BLaER1 treated with 17β-estradiol and CSF1 and Interleukin-3, amounts not matched to agents 10 nM and 100 nM (cell line): ENCODE results near the gene BOD1L1.

Experiments used
- H3K27ac ChIP-seq, 11 experiments: shearing (Covaris generic); formaldehyde crosslinking; 2 replicates each; pipeline ENCODE4 v1.8.1; 2022
- H3K27me3 ChIP-seq, 11 experiments: shearing (Covaris generic); formaldehyde crosslinking; 2 replicates each; pipeline ENCODE4 v1.8.1; 2022
- H3K36me3 ChIP-seq, 11 experiments: shearing (Covaris generic); formaldehyde crosslinking; 2 replicates each; pipeline ENCODE4 v1.8.1; 2022
- H3K4me1 ChIP-seq, 10 experiments: shearing (Covaris generic); formaldehyde crosslinking; 2 replicates each; pipeline ENCODE4 v1.8.1; 2022
- H3K4me2 ChIP-seq, 11 experiments: shearing (Covaris generic); formaldehyde crosslinking; 2 replicates each; pipeline ENCODE4 v1.8.1; 2022
- H3K4me3 ChIP-seq, 10 experiments: shearing (Covaris generic); formaldehyde crosslinking; 2 replicates each; pipeline ENCODE4 v1.8.1; 2022
- H3K9ac ChIP-seq, 11 experiments: shearing (Covaris generic); formaldehyde crosslinking; 2 replicates each; pipeline ENCODE4 v1.8.1; 2022
- H3K9me3 ChIP-seq, 11 experiments: shearing (Covaris generic); formaldehyde crosslinking; replicated peaks in 1 of 11; 2 replicates each; pipeline ENCODE4 v1.8.1; 2022
- H4K20me1 ChIP-seq, 11 experiments: shearing (Covaris generic); formaldehyde crosslinking; 2 replicates each; pipeline ENCODE4 v1.8.1; 2022
- Cebpa-rat ChIP-seq, 11 experiments: shearing (Covaris generic); IDR thresholded peaks; 2 replicates each; pipeline ENCODE4 v1.8.1; 2022

The BOD1L1 gene

GRCh38 chr4:13523105-13523477, 104.4 kb downstream of the BOD1L1 start:
- H3K4me3 ChIP-seq, result no peak overlapping the region

GRCh38 chr4:13522282-13523104, 105.0 kb downstream of the BOD1L1 start:
- Histone ChIP-seq H3K27me3 (peaks cover 67 to 90% (median 81%) of the 10 kb centered on the region in 11 experiments), H3K4me2 (no peak overlapping the region)

More at GRCh38 chr4:13523105-13523477, 104.4 kb downstream of the BOD1L1 start:
- H3K9ac ChIP-seq, result no peak overlapping the region
- H3K27me3 ChIP-seq, result peaks cover 73 to 96% (median 87%) of the 10 kb centered on the region in 11 experiments
- H3K27ac ChIP-seq, result no peak overlapping the region
- no peak overlapping the region for H3K4me2 ChIP-seq
- peaks cover 0 to 13% (median 0%) of the 10 kb centered on the region in 11 experiments; a peak in 3 of 22 replicates for H4K20me1 ChIP-seq
- peaks cover 25 to 48% (median 37%) of the 10 kb centered on the region in 11 experiments for H3K9me3 ChIP-seq
- H3K4me1 ChIP-seq, result peaks cover 7 to 11% (median 8%) of the 10 kb centered on the region in 10 experiments
- TF ChIP-seq Cebpa-rat (IDR thresholded peaks at IDR 0.05), result no peak
- H3K36me3 ChIP-seq, result no peaks in the 10 kb centered on the region

DNA sequence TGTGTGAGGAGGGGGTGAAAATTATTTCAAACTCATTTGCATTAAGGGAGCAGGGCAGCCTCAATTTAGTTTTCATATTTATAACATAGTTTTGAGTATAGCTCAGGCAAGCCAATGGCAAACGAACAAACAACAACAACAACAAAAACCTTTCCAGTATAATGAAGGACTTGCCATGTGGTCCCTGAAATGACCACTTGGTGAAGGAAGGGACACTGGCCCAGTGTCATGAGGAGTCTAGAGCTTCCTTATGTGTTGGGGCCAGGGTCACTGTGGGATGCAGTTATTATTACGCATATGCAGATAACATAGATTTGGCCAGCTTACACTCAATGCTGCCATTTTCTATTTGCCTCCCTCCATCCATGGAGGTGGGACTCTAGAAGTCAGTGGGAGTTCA, 106.5 kb downstream of the BOD1L1 start:
- H3K9ac ChIP-seq, result no peak overlapping the region
- H3K36me3 ChIP-seq, result no peaks in the 10 kb centered on the region
- no peak overlapping the region for H3K4me2 ChIP-seq
- H3K27me3 ChIP-seq, result peaks cover 52 to 77% (median 66%) of the 10 kb centered on the region in 11 experiments
- no peak overlapping the region for H3K4me3 ChIP-seq
- H4K20me1 ChIP-seq, result peaks cover 0 to 9% (median 0%) of the 10 kb centered on the region in 11 experiments; a peak in 2 of 22 replicates
- peaks cover 25 to 38% (median 36%) of the 10 kb centered on the region in 11 experiments for H3K9me3 ChIP-seq
- no peaks in the 10 kb centered on the region for H3K4me1 ChIP-seq
- H3K27ac ChIP-seq, result no peak overlapping the region
- TF ChIP-seq Cebpa-rat (IDR thresholded peaks at IDR 0.05), result no peak

More at GRCh38 chr4:13522282-13523104, 105.0 kb downstream of the BOD1L1 start:
- H4K20me1 ChIP-seq, result peaks cover 0 to 9% (median 0%) of the 10 kb centered on the region in 11 experiments; a peak in 3 of 22 replicates
- peaks cover 25 to 45% (median 37%) of the 10 kb centered on the region in 11 experiments for H3K9me3 ChIP-seq
- no peak for TF ChIP-seq Cebpa-rat (IDR thresholded peaks at IDR 0.05)
- H3K36me3 ChIP-seq, result no peaks in the 10 kb centered on the region
- peak overlapping the region in 1 of 10 experiments; percentile 19; a peak in 1 of 20 replicates for H3K4me3 ChIP-seq
- no peak overlapping the region for H3K9ac ChIP-seq
- peaks cover 2 to 6% (median 3%) of the 10 kb centered on the region in 10 experiments; a peak in 19 of 20 replicates for H3K4me1 ChIP-seq
- no peak overlapping the region for H3K27ac ChIP-seq
